KOPT-K1 (cell line): ENCODE results near the gene EHMT1.
"Not testable (repeated sequence)": the region's sequence is repeated elsewhere in the genome, so short reads cannot be mapped to it uniquely, and the experiment has no call there.

Experiments
- H3K27ac ChIP-seq: fragments of 200-600 bp; sonication (generic); 2 replicates; pipeline ENCODE4 v1.5.1; 2016; ENCODE audit warnings: antibody characterized with exemption, mild to moderate bottlenecking, low read depth, low read length; ENCODE audit not compliant: poor library complexity, severe bottlenecking
- H3K36me3 ChIP-seq: fragments of 200-600 bp; sonication (generic); 2 replicates; pipeline ENCODE4 v1.5.1; 2017; ENCODE audit warnings: antibody characterized with exemption, mild to moderate bottlenecking, low read length, moderate library complexity; ENCODE audit not compliant: insufficient read depth
- H3K9me3 ChIP-seq: fragments of 200-600 bp; sonication (generic); 2 replicates; pipeline ENCODE4 v1.5.1; 2017; ENCODE audit warnings: antibody characterized with exemption, low read length, mild to moderate bottlenecking; ENCODE audit not compliant: insufficient read depth, poor library complexity, severe bottlenecking

The EHMT1 gene

GRCh38 chr9:137709411-137710101 is 90.8 kb downstream of the EHMT1 start:
- Histone ChIP-seq H3K27ac (no peak overlapping the region), H3K36me3 (peaks cover 34% of the 10 kb centered on the region), H3K9me3 (peaks cover 11% of the 10 kb centered on the region)

GRCh38 chr9:137710704-137711103 is 91.9 kb downstream of the EHMT1 start:
- Histone ChIP-seq H3K27ac (no peak overlapping the region), H3K9me3 (peaks cover 22% of the 10 kb centered on the region), H3K36me3 (peaks cover 44% of the 10 kb centered on the region)

GRCh38 chr9:137711678-137712105 is 92.9 kb downstream of the EHMT1 start:
- peaks cover 30% of the 10 kb centered on the region for H3K9me3 ChIP-seq
- peaks cover 47% of the 10 kb centered on the region for H3K36me3 ChIP-seq
- no peak overlapping the region for H3K27ac ChIP-seq

- Histone ChIP-seq H3K9me3 (peaks cover 39% of the 10 kb centered on the region), H3K27ac (no peak overlapping the region), H3K36me3 (peaks cover 73% of the 10 kb centered on the region)
Observed at GRCh38 chr9:137715321-137715720, 96.5 kb downstream of the EHMT1 start.

- Histone ChIP-seq H3K9me3 (peaks cover 39% of the 10 kb centered on the region), H3K36me3 (peaks cover 73% of the 10 kb centered on the region)
- not testable (repeated sequence) for H3K27ac ChIP-seq
Observed at GRCh38 chr9:137715866-137716693, 97.3 kb downstream of the EHMT1 start.

GRCh38 chr9:137716694-137717287 is 98.0 kb downstream of the EHMT1 start:
- H3K9me3 ChIP-seq: peaks cover 39% of the 10 kb centered on the region
- no peak overlapping the region for H3K27ac ChIP-seq
- H3K36me3 ChIP-seq: peaks cover 73% of the 10 kb centered on the region

GRCh38 chr9:137717776-137718327 is 99.0 kb downstream of the EHMT1 start:
- H3K27ac ChIP-seq: no peak overlapping the region
- H3K9me3 ChIP-seq: peaks cover 39% of the 10 kb centered on the region
- peaks cover 64% of the 10 kb centered on the region for H3K36me3 ChIP-seq

GRCh38 chr9:137719194-137719593 is 100.4 kb downstream of the EHMT1 start:
- Histone ChIP-seq H3K9me3 (peaks cover 37% of the 10 kb centered on the region), H3K36me3 (peaks cover 66% of the 10 kb centered on the region), H3K27ac (no peak overlapping the region)

- no peak overlapping the region for H3K27ac ChIP-seq
- peaks cover 66% of the 10 kb centered on the region for H3K36me3 ChIP-seq
- peaks cover 33% of the 10 kb centered on the region for H3K9me3 ChIP-seq
Observed at GRCh38 chr9:137720571-137721110, 101.8 kb downstream of the EHMT1 start.

- no peak overlapping the region for H3K27ac ChIP-seq
- H3K9me3 ChIP-seq: peaks cover 30% of the 10 kb centered on the region
- peaks cover 73% of the 10 kb centered on the region for H3K36me3 ChIP-seq
Observed at GRCh38 chr9:137721479-137721878, 102.7 kb downstream of the EHMT1 start.

GRCh38 chr9:137721899-137722298 is 103.1 kb downstream of the EHMT1 start:
- peaks cover 29% of the 10 kb centered on the region for H3K9me3 ChIP-seq
- H3K27ac ChIP-seq: no peak overlapping the region
- peaks cover 73% of the 10 kb centered on the region for H3K36me3 ChIP-seq

GRCh38 chr9:137722481-137722880 is 103.7 kb downstream of the EHMT1 start:
- Histone ChIP-seq H3K36me3 (peaks cover 73% of the 10 kb centered on the region), H3K27ac (no peak overlapping the region)

GRCh38 chr9:137723356-137723755 is 104.6 kb downstream of the EHMT1 start:
- peaks cover 21% of the 10 kb centered on the region for H3K9me3 ChIP-seq
- peaks cover 73% of the 10 kb centered on the region for H3K36me3 ChIP-seq
- not testable (repeated sequence) for H3K27ac ChIP-seq

More at GRCh38 chr9:137722481-137722880, 103.7 kb downstream of the EHMT1 start:
- H3K9me3 ChIP-seq: peaks cover 29% of the 10 kb centered on the region

- peaks cover 75% of the 10 kb centered on the region for H3K36me3 ChIP-seq
- H3K9me3 ChIP-seq: peaks cover 21% of the 10 kb centered on the region
- no peak overlapping the region for H3K27ac ChIP-seq
Observed at GRCh38 chr9:137723783-137724445, 105.1 kb downstream of the EHMT1 start.
